Activated CD4-positive, alpha-beta T cell treated with anti-CD3 and anti-CD28 coated beads, Interleukin-2, amount 50 U/mL, for 16 hours (primary cell): ENCODE data around the gene ME3.

Experiments used
- DNase-seq: peaks from one replicate; pipeline ENCODE4 v3.0.0-alpha.2; 2020

The ME3 gene

DNA sequence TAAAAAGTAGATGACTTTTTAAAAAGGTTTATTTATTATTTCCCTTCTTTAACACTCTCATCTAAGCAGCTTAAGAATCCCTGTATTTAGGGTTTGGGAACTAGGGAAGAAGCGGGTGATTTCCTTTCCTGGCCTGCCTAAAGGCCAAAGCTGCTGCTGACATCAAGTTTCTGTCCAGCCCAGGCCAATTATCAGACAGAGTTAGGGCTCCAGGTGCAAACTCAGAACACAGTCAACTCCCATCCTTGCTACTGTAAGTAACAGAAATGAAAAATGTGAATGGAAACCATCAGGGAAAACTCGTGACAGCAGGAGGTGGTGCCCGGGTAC, 188.8 kb downstream of the ME3 start:
- DNase-seq: no peak

DNA sequence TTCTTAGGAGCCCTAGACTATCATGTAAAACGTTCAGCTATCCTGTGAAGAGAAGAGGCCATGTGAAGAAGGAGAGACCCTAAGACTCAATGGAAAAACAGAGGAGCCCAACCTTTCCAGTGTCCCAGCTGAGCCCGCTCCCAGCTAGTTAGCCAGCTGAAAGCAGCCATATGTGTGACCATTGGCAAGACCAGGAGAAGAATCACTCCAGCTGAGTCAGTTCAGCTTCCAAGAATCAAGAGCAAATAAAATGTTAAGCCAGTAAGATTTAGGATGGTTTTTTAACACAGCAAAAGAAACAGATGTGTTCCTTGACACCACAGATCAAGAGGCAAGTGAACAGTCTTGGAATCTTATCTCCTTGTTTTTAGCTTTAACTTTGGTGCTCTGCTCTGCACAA, 189.7 kb downstream of the ME3 start:
- DNase-seq: no peak

DNA sequence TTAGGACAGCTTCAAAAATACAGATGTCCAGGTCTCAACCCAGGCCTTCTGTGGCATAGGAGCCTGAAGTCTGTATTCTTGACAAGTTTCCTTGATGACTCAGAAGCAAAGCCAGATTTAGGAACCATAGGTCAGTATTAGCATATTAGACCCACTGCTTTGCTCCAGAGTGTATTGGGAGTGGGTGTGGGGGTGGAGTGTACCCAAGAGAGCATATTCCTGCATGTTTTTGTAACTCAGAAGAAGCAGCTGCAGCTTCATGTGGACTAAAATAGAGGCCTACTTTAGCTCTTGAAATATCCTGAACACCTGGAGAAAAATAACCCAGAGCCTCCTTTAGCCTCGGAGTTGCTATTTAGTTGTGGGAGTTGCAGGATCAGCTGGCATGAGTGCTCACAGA, 191.0 kb downstream of the ME3 start:
- DNase-seq: no peak

DNA sequence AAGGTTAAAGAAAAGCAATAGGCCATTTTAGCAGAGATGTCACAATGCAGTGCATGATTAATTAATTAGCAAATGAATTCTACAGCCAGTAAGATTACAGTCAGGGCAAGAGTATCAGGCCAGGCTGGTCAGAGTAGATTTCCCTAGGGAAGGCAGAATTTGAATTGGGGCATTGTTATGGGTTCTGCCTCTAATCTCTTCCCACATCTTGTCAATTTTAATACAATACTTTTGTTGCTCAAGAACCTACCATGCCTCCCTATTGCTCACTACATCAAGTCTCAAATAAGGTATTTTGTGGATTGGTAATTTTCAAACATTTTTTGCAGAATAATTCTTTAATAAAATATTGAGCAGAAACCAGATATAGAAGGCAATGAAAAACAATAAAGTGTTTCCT, 194.1 kb downstream of the ME3 start:
- no peak for DNase-seq

DNA sequence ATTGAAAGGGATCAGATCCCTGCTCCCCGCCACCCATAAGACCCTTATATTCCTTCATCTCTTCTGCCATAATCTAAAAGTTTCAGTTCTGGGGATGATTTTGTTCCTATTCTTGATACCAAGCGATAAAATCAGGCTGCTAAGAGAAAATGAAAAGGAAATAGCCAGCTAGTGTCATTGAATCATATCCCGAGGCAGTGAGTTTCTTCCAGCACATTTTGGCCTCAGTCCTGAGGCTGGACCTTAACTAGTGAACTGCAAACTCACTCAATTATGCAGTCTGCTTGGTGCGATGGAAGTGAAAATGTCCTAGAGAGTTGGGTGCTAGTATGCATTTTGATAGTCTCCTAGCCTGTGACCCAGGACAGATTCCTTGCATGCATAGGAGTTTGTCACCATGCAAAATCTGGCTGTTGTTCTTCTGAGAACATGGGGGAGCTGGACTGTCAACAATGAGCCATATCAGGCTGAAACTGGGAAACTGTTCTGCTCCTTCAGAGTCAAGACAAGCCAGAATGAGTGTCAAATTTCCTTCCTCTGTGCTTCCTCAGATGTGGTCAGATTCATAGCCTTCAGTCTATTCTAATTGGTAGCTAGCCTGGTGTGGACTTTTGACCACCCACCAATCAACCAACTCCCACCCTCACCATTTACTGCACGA, 194.8 kb downstream of the ME3 start:
- no peak for DNase-seq

DNA sequence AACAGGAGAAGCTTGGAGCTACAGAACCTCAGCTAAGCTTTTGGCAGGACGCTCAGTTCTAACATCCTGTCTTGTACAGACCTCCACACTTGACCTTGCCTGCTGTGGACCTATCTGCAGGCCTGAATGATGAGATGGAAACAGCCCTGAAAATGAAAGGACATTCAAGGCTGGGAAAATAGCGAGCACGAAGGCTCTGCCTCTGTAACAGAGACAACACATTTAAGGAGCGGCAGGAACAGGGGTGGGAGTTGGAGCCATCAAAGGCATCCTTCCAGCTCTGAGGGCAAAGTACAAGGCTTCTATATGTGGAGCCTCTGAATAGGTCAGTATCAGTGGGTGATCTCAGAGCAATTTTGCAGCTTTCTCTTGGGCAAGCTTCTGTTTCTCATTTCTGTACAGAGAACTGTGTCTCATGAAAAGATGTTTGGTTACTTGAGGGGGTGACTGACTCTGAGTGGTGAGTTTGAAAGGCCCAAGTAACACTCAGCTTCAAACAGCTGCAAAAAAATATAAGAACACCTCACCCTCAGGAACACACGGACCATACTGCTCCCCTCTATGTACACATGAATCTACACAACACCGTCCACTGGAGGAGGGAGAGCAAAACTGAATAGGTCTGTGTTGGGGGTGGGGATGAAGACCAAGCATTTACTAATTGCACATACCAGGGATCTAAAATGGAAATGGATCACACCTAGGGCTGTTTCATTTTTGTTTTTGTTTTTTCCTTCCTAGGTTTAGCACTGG, 196.1 kb downstream of the ME3 start:
- no peak for DNase-seq

DNA sequence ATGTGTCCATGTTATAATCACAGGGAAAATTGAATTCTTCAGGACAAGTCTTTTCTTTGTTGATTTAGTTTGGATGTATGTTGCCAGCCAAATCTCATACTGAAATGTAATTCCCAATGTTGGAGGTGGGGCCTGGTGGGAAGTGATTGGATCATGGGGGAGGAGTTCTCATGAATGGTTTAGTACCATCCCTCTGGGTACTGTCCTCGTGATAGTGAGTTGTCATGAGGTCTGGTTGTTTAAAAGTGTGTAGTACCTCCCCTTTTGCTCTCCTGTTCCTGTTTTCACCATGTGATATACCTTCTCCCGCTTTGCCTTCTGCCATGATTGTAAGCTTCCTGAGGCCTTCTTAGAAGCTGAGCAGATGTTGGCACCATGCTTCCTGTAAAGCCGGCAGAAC, 197.4 kb downstream of the ME3 start:
- DNase-seq: no peak

DNA sequence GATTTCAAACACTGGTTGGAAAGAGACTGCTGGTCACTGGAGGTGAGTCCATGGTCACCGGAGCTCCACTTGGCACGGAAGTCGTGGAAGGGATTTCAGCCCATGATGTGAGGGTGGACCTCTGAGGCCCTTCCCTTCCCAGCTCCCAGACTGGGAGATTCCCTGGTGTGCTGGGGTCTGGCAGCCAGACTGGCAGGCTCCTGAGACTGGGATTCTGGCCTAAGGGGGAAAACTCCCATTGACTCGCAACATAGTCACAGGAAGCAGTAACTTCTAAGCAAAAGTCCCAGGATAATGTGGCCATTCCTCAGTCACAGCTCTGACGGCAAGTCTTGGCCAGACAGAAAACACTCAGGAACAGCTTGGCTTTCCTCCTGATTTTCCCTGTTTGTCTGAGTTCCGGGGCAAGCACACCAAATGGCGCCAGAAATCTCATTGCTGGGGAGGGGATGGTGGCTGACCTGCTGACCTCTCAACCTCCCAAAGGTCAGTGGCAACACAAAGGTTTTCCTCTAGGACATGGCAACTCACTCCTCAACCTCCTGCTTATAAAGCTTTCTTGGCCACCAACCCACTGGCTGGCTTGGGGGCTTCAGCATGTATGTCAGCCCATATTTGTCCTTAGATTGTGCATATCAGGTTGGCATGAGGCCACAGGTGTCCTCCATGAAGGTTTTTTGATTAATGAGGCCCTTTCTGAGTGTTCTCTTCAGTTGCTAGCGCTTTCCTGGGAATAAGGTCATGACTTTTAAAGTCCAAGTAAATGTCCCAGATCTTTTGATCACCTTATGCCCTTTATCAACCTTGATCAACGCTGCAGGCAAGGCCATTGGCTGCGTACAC, 198.2 kb downstream of the ME3 start:
- no peak for DNase-seq

DNA sequence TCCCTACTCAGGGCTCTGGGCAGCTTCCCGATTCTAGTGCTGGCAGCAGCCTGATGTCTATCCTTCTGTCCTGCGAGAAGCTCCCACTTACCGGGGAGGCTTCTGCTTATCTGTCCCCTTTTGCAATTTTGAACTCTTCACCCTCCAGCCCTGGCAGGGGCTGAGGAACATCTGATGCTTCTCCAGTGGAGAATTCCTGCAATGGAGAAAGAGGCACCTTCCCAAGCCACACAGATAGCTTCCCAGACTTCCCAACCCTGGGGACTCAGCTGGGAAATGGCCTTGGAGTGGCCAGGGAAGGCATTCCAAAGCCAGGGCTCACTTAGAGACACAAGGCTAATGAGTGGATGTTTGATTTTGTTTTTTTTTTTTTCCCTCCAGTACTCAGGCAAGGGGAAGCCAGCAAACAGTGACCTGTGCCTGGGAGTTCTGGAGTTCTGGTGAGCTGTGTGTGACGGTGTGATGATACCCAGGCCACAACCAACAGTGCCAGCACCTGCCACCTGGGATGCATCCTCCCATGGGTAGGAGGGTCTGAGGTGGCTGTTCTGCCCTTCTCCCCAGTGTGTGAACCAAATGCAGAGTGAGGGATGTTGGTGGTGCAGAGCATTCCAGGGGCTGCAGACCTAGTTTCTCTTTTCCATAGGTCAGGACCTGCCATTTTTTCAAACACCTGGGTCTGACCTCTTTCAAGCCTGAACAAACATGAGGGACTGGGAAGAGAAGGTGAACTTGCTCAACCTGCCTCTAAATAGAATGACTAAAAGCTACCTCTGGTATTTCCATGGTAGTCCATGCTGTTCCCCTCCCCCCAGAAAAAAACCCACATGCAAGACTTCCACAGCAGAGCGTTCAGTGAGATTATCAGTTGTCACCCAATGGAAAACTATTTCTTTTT, 202.7 kb downstream of the ME3 start:
- no peak for DNase-seq

DNA sequence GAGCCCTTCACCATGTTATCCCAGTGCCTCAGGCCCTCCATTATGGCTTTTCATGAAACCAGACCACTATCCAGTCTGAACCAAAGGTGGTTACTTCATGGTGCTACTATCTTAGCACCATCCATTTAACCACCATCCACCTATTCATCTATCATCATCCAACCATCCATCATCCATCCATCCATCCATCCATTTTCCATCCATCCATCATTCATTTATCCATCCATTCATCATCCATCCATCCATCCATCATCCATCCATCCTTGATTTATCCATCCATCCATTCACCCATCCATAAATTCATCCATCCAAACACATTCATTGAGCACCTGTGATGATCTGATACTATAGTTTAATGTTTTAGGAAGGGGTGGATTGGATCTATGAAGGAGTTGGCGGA, 204.2 kb downstream of the ME3 start:
- DNase-seq: no peak

DNA sequence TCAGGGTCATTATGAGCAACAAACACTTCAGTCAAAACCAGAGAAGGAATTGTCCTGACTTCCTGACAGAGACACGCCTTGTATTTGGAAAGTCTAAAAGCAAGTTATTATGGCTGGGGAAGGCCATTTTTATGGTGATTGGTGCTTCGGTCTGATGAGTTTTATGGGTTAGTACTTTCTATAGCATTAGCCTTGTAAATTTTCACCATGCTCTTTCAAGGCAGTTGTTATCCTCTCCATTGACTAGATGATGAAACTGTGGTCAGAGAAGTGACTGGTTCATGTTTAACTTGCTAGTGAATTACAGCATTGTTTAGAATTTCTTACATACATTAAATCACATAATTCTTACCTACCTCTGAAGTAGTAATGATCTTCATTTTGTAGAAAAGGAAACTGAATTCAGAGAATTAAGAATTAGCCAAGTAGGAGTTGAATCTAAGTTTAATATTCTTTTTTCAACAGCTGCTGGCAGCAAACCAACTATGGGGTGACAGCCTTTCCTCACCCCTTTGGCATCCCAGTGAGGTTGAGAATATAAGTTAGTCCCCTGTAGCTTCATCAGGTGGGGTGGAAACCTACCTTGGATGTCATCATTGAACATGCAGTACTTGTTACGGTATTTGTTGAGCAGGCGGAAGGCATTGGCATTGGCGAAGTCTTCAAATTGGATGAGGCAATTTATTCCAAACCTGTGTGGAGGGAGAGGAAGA, 207.8 kb downstream of the ME3 start:
- no peak for DNase-seq

DNA sequence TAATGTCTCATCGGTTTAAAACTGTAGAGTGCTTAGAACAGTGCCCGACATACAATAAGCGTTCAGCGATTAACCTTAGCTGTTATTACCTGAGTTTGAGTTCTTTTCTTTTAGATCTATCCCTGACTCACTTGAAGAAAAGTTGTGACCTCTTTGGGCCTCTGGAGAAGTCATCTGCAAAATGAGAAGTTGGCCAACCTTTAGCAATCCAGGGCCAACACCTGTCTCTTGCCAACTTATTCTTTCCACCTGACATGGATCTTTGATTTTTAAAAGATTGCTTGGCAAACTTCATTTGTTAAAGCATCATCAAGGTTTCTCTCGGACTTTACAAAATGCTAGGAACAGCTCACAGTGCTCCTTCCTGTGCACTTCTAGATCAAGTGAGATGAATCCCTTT, 208.5 kb downstream of the ME3 start:
- no peak for DNase-seq

DNA sequence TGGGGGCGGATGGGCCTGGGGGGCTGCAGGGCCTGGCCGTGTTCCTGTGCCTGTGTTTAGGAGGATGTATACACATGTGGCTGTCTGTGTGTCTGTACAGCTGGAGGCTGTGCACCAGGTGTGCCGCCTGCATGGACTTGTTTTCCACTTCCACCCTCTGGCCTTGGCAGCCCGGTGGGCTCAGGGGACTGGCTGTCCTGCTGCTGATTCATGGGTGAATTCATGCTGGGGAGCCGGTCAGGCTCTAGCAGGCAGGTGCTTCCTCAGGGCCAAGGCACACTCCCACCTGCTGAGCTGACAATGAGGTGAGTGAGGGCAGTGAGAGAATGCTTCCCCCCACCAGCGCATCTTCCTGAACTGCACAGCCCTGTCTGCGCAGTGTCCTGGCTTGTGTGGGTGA, 209.3 kb downstream of the ME3 start:
- no peak for DNase-seq

DNA sequence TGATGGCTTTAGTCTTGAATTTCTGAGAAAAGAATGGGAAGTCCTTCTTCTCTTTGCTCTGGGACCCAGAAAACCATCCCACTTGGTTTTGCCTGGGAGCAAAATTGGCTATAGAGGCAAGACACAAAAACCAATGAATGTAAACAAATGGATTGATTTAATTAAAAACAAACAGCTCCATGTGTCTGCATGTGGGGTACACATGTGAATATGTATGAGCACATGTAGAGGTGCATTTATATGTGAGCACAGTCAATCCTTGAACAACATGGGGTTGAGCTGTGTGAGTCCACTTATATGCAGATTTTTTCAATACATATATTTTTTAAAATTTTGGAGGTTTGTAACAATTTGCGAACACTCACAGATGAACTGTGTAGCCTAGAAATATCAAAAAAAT, 210.5 kb downstream of the ME3 start:
- no peak for DNase-seq

DNA sequence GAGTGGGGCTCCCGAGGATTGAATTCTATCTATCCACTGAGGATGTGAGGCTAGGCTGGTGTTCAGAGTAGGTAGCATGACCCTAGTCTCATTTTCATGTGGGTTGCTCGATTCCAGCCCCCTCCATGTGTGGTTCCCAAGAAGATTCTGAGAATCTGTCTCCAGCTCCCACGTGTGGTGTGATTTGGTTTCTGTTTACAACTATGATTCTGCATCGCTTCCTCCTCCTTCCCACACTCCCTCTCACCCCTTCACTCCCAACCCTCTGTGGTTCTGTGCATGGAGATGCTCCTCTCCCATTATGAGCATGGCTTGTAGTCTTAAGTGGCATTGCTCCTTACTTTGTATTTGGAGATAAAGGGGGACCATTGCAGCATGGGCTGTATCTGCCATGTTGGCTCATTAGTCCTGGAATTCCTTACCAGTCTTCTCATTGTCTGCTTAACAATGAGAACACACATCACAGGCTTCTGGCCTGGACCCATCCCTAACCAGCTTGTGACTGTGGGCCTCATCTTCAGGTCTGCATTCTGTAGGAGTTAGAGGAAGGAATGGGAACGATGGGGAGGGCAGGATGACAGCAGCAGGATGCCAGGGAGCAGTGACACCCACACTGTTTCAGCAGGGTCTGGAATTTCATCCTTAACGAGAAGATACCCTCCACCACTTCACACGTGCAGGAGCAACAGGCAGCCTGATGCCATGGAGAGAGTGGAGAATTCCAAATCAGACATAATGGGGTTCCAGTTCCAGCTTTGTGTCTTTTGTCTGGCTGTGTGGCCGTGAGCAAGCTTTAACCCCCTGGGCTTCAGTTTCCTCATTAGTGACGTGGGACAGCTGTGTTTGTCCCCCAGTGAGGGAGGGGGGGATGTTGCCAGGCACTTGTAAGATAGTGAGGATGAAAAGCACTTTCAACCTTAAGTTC, 211.7 kb downstream of the ME3 start:
- DNase-seq: peak; percentile 5

DNA sequence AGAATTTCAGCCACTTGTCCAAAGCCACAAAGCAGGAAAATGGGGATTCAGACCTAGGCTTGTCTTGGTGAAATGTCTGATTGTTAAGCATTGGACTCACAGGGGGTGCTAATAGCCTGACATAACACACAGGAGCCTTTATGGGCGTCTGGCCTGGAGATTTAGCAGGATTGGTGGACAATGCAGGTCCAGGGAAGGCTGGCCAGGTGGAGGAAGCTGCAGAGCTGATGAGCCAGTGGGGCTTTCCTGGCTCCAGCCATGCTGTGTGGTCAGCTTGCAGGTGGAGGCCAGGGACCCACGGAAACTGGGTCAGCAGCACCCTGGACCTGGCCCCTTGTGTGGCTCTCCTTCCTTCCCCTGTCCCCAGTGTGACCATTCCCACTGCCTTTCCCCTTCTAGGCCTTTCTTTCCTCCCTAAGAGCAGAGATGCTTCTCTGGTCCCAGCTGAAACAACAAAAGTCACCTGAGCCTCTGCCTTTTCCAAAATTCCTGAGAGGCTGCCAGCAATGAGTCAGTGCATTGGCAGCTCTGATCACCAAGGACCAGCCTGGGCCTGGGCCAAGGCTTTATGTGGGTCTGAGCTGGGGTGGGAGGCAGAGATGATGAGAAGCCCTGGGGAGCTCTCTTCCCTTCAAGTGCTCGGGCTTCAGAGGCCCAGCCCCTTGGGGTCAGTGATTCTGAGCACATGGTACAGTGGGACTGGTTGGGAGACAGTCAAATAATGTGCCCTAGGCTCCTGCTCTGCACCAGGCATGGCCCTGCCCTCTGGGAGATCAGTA, 212.5 kb downstream of the ME3 start:
- no peak for DNase-seq

DNA sequence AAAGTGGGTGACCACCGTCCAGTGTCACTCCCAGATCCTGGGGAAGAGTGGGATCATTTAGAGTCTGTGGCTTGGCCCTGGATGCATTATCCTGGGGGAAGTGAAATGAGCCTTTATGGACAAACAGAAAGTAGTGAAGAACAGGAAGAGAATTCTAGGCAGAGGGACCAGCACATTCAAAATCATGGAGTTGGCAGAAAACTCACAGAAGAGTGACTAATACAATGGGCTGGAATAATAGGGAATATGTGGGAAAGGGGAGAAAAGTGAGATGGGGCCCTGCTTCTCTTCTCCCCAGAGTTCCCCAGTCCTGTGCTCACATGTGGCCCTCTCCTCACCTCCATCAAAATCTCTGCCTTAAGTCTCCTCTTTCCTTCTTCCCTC, 213.4 kb downstream of the ME3 start:
- no peak for DNase-seq

DNA sequence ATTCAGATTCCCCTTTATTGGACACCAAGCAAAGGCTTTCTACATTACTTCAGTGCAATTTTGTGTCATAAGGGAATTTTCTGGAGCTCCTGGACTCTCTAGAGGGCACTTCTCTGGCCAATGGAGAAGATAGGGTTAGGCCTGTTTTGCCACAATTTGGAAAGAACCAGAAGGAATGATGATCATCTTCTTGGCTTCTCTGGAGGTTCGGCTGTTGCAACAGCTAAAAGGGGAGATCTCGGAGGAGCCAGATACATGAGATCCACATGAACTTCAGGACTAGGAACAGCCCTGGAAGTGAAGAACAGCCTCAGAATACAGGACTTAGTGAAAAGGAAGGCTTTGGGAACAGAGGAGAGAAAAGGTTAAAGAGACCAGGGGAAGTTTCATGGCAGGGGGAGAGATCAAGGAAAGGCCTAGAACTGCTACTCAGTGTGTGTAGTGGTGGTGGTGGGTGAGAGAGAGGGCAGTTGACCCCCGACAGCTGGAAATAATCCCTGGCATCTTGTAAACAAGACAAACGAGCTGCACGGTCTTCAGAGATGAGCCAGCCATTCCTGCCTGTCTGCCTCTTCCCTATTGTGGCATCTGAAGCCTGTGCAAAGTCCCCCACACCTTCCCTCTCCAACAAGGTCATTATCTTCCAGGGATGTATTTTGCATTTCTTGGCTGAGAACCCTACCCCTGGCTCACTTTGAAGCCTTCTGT, 214.0 kb downstream of the ME3 start:
- DNase-seq: no peak

DNA sequence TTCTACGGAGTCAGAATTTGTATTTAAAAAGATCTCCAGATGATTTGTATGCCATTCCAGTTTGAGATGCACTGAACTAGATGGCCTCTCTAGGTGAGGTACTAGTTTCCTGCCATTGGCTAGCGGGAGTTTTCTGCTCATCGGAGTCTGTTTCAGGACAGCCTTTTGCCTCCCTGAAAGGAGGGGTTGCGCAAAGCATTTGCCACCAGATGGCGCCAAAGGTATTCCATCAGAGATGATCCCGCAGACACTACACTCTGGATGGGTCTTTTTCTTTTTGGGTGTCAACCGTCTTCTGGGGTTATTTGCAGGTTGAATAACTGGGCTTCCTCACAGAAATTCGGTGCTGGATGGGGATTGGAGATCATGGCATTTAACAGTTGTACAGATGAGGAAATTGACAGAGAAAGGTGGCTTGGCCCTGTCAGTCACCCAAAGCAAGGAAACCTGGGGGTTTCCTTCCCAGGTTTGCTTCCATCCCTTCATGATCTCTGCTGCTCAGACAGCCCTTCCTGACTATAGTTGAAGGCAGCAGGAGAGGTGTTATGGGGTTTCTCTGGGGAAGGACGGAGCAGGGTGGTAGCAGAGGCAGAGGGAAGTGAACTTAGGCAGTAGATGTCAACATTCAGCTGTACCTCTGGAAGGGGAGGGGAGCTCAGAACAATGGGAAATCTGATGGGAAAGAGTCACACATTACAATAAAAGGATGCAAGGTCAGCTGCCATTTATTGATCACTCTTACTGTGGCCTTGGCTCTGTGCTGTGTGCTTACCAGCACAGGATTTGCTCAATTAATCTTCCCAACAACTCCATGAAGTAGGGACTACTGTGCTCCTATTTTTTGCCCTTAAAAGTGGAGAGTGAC, 216.1 kb downstream of the ME3 start:
- peak; percentile 86 for DNase-seq
